ENCODE measurements around the gene AKAP12. TPM values are rescaled to one million over a fixed set of nuclear protein-coding genes. Genes with fewer than 3 reads are reported as not detected.
A peak's percentile ranks its signal among the peaks of the same experiment; 100 is the strongest.
"Not testable (repeated sequence)": the region's sequence is repeated elsewhere in the genome, so short reads cannot be mapped to it uniquely, and the experiment has no call there.

Gene AKAP12
- total RNA-seq, 1 donor from 2014 or later, result 107 TPM

DNA sequence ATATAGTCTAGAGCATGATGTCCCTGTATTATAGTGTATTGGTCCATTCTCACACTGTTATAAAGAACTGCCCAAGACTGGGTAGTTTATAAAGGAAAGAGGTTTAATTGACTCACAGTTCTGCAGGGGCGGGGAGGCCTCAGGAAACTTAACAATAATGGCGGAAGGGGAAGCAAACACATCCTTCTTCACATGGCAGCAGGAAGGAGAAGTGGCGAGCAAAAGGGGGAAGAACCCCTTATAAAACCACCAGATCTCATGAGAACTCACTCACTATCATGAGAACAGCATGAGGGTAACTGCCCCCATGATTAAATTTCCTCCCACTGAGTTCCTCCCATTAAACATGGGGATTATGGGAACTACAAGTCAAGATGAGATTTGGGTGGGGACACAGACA, 75.9 kb downstream of the AKAP12 start:
- not testable (repeated sequence) for DNase-seq

GRCh38 chr6:151317103-151317994, 77.6 kb downstream of the AKAP12 start:
- DNase-seq, result no peak

GRCh38 chr6:151317995-151318365, 78.2 kb downstream of the AKAP12 start:
- no peak for DNase-seq

DNA sequence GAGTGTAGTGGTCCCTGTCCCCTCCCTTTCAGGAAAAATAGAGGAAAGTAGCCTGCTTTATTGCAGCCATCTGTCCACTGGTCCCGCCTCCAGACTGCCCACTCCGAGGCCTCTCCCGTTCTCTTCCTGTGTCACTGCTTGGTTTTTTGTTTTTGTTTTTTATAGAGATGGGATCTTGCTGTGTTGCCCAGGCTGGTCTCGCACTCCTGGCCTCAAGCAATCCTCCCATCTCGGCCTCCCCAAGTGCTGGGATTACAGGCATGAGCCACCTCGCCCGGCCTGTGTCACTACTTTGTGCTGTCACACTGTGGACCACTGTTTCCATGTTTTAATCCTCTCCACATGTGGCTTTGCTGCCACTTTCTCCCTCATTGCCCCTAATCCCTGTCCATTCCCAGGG, 80.4 kb downstream of the AKAP12 start:
- DNase-seq, result no peak

- DNase-seq, result no peak
Measured at GRCh38 chr6:151321438-151321837, 81.7 kb downstream of the AKAP12 start.

DNA sequence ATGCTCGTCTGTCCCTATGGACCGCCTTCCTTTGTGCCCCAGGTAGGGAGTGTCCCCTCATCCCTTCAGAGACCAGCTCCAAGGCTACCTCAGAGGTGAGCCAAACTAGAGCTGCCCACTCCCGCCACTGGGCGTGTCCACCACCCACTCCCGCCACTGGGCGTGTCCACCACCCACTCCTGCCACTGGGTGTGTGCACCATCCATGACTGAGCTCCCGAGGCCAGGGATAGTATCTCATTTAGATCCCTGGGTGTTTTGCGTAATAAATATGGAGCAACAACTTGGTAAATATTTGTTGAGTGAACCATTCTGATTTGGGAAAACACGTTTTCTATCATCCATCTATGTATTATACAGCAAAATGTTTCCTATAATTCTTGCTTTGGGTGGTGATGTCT, 82.8 kb downstream of the AKAP12 start:
- DNase-seq, result no peak

DNA sequence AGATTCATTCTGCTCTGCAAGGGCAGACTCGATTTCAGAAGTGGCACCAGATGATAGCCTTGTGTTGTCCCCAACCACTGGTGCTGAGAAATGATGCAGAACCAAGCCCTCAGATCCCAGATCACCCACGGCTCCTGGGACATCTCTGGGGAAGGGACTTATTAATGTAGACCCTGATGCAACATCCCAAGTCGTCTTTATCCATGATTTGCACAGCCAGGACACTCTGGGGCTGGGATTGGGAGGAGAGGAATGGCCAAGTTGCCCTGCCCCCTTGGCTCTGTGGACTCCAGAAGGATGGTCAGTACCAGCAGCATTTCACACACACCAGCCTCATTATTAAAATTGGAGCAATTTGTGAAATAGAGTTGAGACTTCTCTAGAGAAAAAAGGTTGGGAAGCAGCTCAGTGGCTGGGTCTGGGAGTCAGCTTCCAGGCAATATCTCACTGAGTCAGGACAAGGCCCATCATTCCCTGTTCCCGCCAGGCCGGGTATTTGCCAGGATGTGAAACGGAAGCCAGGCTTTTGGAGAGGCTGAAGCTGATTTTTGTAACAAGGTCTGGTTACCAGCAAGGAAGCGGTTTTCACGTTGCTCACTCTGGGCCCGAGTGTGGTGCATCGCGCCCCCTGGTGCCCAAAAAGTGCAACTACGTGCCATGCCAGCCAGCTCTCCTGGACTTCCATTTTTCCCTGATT, 84.2 kb downstream of the AKAP12 start:
- peak; percentile 94 for DNase-seq

- no peak for DNase-seq
Measured at GRCh38 chr6:151324488-151324825, 84.7 kb downstream of the AKAP12 start.

DNA sequence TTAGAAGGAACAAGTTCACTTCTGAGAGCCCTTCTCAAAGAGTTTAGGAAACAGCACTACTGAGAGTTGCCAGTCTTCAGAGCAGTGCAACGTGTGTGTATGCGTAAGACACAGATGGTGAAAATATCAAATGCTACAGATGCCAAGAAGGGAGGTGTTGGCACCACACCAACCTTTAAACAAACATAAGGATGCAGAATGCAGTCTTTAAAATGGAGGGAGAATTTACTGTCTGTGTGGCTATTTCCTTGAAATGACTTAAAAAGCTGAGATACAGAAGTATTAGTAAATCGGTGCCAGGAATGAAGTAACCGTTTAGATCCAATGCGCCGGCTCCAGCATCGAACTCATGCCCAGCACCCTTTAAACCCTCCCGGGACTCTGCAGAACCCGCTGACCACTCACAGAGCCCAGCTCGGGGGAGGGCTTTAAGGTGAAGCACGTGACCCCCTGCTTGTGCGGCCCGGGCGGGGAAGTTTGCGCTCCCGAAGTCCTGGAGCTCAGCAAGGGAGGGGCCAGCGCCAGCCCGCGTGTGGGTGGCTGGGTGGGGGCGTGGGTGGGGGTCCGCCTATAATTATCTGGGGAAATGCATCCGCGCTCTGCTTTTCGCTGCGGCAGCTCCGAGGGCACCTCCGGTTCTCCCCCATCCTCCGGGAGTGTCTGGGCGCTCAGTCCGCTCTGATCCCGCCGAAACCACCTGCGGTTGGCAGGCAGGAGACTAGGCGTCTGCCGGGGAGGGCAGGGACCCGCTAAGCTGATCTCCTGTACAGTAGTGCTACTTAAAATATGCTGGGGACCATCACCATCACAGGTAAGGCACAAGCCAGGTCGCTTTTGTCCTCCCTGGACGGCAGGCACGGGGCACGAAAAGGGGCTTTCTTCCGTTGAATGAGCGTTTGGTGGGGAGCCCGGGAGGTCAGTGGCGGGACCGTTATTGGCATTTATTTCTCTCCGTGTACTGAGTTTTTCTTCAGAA, 85.6 kb downstream of the AKAP12 start:
- DNase-seq, result peak; percentile 76

- no peak for DNase-seq
Measured at GRCh38 chr6:151326116-151326825, 86.5 kb downstream of the AKAP12 start.

GRCh38 chr6:151327101-151327500, 87.3 kb downstream of the AKAP12 start:
- DNase-seq, result no peak

- DNase-seq, result peak; percentile 78
Measured at GRCh38 chr6:151330130-151330696, 90.4 kb downstream of the AKAP12 start.

GRCh38 chr6:151335930-151336329, 96.2 kb downstream of the AKAP12 start:
- DNase-seq, result no peak

DNA sequence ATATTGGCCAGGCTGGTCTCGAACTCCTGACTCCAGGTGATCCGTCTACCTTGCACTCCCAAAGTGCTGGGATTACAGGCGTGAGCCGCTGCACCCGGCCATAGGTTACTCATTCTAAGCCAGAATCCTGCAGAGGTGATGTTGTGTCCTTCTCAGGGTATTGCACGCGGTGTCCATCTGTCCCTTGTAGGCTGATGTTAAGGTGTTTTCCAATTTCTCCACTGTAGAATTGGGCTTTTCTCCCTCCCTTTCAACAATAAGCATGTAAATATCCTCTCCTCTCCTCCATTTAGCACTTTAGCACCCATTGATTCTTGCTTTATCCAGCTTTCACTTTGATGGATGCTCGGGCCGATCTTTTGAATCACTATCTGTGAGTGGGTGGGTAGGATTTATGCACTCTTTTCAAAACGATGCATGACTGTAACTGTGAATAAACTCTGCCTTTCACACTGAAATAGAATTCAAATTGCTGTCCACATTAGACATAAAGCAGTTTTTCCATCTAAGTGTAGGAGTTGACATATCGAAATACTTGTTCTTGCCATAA, 99.0 kb downstream of the AKAP12 start:
- DNase-seq, result no peak

DNA sequence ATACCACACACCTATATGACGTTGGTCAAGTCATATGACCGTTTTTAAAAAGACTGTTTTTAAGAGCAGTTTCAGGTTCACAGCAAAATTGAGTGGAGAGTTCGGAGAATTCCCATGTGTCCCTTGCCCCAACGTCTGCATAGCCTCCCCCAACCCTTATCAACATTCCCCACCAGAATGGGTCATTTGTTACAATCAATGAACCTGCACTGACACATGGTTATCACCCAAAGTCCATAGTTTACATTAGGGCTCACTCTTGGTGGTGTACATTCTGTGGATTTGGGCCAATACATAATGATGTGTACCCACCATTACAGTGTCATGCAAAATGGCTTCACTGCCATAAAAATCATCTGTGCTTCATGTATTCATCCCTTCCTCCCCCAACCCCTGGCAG, 99.6 kb downstream of the AKAP12 start:
- DNase-seq, result no peak

GRCh38 chr6:151340219-151340978, 100.6 kb downstream of the AKAP12 start:
- peak; percentile 74 for DNase-seq

- no peak for DNase-seq
Measured at GRCh38 chr6:151341476-151342195, 101.9 kb downstream of the AKAP12 start.

GRCh38 chr6:151342750-151343149, 103.0 kb downstream of the AKAP12 start:
- DNase-seq, result not testable (repeated sequence)

GRCh38 chr6:151349651-151350270, 110.0 kb downstream of the AKAP12 start:
- no peak for DNase-seq

Data from tongue (tissue), 2 donors.